ENCODE results near the gene ARHGEF2.

ARHGEF2 gene
- total RNA-seq = 241 to 470 (median 329) reads per million in 18 experiments

DNA sequence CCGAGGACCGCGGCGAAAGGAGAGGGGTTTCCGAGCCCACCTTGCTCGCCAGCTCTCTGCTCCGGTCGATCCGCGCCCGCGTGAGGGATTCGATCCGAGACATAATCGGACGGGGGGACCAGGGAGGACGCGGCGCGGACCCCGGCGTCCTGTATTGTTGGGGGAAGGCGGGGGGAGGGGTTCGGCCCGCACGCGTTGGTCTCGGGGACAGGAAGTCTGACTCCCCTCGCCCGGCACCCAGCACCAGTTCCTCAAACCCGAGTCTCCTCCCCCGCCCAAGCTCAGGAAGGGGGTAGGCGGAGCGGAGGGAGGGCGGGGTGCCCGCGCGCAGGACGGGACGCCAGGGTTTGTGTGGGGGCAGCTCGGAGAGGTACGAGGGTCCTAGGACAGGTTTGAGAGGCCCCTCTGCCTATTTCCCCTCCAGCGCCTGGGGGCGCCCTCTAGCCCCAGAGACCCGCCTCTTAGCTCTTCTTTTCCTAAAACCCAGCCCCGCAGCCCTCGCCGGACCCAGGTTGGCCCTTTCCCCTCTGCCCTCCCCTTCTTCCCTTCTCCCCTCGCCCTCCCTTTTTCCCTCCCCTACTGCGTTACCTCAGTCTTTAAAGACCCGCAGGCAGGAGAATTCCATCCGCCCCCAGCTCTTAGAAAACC, at the start of gene ARHGEF2:
Gene ARHGEF2, minus strand, starts transcription at position 223 of the 648 bp plus-strand sequence. Its CDS starts 120 bp downstream, at position 103.
- DNase-seq = peak; percentile 80 to 87

DNA sequence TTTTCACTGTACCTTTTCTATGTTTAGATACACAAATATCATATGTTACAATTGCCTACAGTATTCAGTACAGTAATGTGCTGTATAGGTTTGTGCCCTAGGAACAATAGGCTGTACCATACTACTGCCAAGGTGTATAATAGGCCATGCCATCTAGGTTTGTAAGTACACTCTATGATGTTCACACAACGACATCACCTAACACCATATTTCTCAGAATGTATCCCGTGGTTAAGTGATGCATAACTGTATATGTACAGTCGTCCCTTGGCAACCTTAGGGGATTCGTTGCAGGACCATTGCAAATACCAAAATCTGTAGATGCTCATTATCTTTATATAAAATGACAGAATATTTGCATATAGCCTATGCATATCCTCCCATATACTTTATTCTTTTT, 48.2 kb upstream of the ARHGEF2 start:
- no peak for DNase-seq

DNA sequence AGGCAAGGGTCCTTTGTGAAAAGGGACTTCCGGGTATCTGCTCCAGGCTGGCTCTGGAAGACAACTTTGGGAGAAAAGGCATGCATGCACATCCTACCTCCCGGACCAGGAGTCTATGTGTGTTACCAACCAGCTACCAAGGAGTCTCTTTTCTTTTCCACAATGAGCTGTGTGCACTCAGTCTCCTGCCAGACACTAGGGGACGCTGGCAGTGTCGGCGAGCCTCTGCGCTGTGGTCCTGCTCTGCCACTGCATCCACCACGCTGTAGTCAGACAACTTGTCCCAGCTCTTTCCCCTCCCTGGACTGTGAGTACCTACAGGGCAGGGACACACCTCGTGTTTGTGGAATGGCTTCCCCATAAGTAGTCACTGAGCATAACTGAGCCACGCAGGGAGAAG, 47.5 kb upstream of the ARHGEF2 start:
- peak; percentile 44 to 75 for DNase-seq

DNA sequence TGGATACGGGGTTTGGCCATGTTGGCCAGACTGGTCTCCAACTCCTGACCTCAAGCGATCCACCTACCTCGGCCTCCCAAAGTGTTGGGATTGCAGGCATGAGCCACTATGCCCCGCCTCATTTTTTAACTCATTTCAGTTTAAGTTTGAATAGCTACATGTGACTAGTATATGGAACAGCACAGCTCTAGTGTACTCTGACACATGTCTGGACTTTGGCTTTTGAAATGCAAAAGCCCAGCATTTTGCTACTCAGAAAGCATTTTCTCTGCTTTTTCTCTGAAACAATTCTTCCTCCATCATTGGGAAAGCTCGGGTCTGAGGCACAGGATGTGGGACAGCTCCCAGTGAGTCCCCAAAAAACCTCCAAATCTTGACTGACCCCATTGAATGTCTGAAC, 46.5 kb upstream of the ARHGEF2 start:
- no peak for DNase-seq

DNA sequence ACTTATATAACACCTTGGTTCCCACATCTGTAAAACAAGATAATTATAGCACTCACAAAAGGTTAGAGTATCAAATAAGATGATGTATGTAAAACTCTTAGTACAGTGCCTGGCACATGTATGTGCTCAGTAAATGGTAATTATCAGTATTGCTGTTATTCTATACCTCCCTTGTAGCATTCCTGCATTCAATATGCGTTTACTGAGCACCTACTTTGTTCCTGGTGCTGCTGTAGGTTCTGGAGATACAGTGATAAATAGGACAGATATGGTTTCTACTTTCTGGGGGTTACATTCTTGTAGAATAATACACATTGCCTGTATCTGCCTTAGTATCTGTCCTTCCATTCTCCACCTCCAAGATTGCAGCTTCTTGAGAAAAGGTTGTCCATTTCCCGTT, 43.6 kb upstream of the ARHGEF2 start:
- DNase-seq = no peak

DNA sequence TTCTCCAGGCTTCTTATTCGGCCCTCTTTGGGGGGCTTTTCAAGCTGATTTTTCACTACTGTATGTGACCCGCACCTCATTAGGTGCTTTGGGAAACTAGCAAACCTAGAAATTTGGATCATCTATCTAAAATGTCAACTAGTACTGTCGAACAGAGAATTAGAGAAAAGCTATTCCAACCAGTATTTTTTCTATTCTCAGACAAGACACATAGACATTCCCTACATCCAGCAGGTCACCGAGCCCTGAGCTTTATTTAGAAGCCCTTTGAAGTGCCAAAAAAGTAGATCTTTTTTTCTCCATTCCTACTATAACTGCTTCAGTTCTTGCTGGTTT, 42.7 kb upstream of the ARHGEF2 start:
- DNase-seq = no peak

DNA sequence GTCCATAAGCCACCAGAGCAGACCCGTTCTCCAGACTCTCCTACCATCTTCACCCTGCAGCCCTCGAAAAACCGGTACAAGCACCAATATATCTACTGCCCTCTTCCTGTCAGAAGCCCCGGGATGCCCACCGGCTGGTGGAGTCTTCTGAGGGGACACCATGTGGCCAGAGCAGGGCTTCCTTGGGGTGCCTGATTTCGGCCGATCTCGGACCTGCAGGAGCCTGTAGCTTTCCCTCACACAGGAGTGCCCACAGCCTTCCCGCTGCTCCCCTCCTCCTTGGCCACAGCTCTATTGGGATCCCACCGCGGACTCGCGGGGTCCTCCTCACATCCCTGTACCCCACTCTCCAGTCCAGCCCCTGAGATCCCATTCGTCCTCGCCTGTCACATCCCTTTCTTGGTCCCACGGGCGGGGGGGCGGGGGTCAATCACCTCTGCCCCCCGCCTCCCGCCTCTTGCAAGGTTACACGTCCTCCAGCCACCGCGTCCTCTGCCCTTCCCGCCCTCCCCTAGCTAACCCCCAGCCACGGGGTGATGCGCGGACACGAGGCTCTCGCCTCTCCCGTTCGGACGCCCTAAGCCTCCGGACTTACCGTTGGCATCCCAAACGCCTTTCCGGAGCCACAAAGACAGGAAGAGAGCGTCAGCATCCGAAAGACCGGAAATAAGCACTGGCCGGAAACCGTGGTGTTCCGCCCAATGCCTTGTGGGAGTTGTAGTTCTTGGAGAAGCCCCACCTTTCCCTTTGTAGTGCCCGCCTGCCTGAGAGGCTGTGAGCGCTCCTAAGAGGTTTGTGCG, 42.1 kb upstream of the ARHGEF2 start, which contains the start of gene SSR2:
Gene SSR2, minus strand, starts transcription at position 659 of the 800 bp plus-strand sequence. CDS start 784 bp downstream, outside the sequence.
- DNase-seq = peak; percentile 84 to 91

DNA sequence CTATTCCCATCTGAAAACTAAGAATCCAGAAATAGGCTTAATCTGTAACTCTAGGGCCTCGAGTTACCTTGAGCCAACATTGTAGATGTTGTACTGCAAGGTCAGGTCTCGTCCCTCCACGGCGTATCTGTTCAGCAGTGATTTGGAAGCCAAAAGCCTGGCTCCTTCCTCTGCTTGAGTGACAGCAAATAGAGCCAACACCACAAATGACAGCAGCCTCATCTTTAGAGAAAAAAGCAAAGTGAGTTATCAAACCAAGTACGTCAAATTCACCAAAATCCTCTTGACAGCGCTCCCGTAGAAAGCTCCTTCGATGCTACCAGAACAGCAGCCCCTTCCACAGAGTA, 41.6 kb upstream of the ARHGEF2 start:
- no peak for DNase-seq

DNA sequence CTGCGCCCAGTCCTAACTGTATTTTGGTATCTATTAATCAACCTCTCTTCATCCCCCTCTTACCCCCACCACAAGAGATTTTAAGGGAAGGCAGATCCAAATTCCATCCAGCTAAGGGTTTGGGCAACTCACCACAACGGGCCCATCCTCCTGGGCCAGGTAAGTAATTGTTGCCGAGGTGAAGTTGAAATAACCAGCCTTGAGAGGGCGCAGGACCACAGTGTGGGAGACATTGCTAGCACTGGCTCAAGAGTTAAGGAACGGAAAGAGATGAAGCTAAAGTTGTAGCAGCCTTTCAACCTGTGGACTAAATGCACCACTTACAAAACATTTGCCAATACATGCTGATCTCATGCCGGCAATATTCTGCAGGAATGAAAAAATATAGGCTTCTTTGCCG, 36.5 kb upstream of the ARHGEF2 start:
- DNase-seq = no peak

DNA sequence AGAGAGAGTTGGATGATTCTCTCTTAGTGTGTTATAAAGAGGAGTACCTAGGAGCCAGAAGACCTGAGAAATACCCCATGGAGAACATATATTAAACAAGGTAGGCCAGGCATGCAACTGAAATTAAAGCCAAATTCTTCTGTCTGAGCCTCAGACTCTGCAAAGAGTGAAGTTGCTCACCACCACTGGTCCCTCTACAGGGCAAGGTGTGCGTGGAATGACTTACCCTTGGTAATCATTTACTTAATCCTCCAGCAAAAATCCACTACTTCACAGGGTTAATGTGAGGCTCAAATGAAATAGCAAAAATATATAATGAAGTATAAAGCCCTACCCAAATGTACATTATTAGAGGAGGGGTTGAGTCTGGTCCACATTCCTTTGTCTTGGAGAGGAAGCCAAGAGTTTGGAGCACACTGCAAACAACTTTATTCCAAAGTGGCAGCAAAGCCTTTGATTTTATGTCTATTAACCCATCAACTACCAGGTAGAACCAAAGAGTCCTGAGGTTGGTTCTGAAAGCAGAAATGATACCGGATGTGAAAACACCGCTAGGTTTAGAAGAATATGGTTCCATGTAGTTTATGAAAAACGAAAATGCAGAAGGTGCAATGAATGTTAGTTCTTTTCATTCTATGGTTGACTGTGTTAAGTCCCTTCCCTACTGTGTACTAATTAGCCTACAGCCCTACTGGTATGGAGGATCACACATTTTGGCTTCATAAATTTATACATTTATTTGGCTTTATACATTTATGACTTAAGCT, 33.9 kb upstream of the ARHGEF2 start:
- DNase-seq = no peak

DNA sequence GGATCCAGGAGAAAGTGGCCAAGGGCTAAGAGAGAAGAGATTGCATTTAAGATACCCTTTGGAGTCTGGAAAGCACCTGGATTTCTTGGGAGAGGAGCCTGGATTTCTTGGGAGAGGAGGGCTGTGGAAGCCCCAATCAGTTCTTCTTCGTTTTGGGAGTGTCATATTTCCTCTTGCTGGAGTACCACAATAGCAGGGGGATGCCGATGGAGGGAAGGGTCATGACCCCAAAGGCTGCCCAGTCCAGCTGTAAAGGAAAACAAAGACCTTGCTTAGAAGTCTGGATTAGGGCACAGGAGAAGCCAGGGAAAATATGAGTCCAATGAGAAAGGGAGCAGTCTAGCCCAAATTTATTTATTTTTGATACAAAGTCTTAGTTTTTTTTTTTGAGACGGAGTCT, 31.1 kb upstream of the ARHGEF2 start:
- no peak for DNase-seq

DNA sequence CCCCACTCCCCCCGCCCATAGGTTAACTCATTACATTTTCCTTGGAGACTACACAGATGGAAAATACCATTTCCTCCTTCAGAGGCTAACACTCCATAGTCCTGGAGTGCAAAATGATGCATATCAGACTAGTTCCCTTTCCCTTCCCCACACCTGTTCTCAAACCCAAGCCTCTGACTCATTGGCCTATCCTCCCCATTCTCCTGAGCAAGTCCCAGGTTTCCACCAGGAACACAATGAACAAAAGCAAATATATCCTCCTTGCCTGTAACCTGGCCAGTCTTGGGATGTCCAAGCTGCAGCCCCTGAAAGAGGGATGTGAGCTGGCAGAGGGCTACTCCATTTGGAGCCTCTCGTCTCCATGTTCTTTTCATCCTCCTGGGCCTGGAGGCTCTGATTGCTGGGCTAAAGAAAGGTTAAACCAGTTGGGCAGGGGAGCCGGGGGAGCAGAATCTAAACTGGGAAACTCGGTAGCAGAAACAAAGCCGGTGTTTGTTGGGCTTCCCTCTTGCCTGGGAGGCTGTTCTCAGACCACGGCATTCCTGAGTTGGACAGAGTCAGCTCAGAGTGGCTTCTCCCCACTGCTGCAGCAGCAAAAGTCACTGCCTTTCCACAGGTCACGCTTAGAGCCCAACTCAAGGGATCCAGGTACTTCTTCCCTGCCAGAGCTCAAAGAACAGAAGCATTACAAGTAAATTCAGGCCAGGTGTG, 28.5 kb upstream of the ARHGEF2 start:
- no peak for DNase-seq

DNA sequence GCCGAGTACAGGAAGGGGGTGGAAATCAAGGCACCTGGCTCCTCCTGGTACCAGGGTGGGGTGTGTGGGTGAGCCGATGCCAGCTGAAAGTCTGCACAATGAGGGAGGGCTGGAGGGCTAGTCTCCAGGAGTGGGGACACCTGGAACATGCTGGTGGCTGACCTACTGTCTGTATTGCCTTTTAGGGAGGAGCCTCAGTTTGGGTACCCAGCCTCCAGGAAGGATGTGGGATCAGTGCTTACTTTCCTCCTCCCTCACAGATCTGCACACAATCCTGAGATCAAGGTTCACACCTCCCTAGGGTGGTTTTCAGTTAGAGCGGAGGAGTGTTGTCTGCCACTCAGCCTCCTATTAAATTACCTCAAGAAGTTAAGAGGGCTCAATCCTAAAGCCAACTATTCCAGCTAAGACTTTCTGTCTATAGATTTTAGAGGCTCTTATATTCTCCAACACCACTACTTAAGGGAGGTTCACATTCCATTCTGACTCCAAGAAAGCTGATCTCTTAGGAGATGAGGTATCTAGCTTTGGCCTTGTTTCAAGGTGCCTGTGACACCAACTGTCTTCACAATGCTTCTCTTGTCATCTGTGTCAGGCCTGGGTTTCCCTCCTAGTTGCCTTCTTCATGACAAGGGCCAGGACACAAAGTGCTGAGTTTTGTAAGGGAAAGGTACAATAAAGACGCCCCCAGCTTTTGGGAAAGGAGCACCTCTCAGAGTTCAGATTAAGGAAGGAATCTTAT, 26.7 kb upstream of the ARHGEF2 start:
- DNase-seq = no peak

DNA sequence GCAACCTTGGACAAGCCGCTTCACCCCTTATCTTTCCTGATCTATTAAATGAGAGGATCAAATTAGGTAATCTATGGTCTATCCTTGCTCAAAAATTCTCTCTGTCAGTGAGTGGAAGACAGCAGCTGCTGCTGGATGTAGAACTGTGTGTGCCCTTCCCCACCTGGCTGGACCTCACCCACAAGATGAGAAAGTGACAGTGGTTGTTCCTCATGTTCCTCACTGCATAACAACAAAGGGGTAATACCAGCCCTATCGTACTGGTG, 25.5 kb upstream of the ARHGEF2 start:
- DNase-seq = no peak

DNA sequence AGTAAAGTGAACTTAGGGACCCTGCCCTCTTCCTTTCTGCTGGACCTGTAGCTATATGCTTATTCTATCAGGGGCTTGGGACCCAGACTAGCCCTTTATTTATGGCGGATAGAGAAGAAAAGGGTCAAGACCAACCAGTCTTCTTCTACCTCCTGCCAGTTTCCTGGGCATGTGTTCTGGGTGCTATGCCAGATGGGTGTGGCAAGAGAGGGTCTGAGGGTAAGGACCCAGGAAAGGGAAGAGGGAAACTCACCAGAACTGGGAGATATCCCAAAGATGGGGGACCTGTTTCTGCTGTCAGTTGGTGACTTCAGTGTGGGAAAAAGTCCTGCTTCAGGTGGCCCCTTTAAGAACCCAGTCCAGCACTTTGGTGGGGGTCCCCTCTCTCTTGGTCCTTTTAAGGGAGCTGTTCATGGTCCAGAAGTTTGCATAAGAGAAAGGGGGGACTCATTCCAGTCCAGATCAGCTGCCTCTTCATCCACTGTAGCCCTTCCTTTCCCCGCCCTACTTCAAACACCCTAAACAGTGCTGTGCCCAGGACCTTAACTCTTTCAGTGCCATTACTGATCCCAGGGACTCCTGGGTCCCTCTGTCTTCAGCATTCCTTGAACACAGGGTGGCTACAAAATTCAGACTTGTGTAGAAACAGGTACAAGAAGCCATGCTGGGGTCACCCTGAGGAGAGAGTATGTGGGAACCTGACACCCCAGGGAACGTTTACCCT, 24.0 kb upstream of the ARHGEF2 start:
- no peak for DNase-seq

DNA sequence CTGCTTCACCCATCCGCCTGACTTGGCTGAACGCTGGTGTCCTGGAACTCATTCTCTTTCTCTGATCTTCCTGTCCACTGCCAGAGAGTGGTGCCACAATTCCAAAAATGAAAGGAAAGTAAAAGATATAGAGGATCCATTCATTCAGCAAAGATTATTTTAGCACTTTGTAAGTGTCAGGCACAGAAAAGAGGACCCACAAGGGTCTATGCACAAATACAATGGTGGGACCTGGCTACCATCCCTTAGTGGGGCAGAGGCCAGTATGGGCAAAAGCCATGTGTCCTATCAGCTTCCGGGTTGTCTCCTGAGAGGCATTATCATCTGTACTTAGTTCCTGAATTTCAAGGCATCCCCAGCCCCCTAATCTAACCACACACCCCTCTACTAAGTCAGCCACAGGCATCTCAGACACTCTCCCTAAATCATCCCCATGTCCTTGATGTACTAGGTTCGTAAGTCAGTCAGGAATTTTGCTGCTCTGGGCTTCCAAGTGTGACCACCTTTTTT, 23.4 kb upstream of the ARHGEF2 start:
- DNase-seq = no peak

DNA sequence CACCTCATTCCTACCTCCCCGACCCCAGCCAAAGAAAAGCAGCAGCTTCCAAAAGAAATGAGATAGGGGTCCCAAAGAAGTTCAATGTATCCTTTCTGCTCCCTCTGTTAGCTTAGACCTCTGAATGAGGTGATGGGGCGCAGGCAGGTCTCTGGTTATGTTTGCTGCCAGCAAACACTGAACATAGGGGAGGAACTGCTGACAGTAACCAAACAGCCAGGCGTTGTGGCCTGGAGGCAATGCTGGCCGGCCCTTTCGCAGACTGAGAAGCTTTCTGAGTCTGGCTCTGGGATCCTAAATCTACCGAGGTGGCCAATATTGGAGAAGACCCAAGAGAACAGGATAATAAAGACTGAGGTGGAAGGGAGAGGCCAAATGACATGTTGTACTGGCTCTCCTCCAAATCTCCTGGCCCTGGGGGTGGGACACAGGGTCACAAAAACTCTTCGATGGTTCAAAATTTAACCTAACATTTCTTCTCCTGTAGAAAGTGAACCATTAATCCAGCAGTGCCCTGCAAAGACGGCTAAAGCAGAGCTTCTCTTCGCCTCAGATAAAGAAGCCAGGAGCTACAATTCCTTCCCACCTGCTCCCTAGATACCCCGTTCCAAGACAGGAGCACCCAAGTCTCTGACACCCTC, 22.8 kb upstream of the ARHGEF2 start:
- no peak for DNase-seq

DNA sequence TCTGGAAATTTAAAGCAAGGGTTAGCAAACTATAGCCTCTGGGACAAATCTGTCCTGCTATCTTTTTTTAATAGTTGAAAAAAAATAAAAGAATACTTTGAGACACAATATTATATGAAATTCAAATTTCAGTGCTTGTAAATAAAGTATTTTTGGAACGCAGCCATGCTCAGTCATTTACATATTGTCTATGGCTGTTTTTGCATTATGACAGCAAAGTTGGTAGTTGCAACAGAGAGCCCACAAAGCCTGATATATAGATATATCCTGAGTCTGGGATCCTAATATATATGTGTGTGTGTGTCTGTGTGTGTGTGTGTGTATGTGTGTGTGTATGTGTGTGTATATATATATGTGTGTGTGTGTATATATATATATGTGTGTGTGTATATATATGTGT, 21.6 kb upstream of the ARHGEF2 start:
- no peak for DNase-seq

DNA sequence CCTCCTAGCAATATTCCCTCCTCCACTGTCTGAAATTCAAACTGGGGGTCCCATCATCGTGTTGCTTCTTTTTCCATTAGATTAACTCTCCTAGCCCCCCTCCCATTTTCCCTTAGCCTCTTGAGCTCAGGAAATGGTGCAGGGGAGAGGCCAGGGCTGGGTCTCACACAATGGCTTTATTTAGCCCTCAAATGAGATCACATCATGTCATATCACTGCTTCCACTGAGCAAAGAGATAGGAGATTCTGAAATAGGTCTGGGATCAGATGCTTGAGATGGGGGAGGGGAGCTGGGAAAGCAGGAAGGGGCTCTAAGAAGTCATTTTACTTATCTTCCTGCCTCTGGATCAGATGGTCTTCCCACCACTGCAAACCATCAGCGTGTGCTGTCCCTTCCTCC, 17.8 kb upstream of the ARHGEF2 start:
- DNase-seq = no peak

DNA sequence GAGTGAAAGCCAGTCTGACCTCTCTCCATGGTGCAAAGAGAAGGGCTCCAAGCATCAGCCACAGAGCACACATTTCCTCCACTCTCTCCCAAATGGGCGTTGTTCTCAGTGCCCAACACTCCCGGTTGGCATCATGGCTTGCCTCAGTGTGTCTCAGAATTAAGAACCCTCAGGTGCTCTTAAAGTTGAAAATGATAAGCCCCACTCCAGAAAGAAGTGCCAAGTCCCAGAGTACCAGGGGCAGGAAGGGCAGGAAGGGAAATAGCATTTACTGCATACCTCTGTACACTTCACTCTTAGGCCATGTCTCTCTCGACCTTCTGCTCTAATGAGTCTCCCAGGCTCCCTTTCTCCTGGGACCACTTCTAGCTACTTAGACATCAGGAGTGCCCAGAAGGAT, 15.2 kb upstream of the ARHGEF2 start:
- no peak for DNase-seq
